Mesothelial cell of epicardium (in vitro differentiated cells): Measurements from ENCODE around the gene LOXL1. TPM values are rescaled to one million over a fixed set of nuclear protein-coding genes. Genes with fewer than 3 reads are reported as not detected.
A peak's percentile ranks its signal among the peaks of the same experiment; 100 is the strongest.

Experiments
- DNase-seq, 2 experiments: peaks; one replicate each; pipeline ENCODE4 v3.0.0; 2021; ENCODE audit warnings: low spot score in 2 of 2; ENCODE audit not compliant: unreplicated experiment in 2 of 2
- H3K27ac Mint-ChIP-seq: 2 replicates; pipeline ENCODE4 v1.8.0; 2021; ENCODE audit warnings: mixed read lengths
- H3K27me3 Mint-ChIP-seq: 2 replicates; pipeline ENCODE4 v1.8.0; 2021; ENCODE audit warnings: low read depth, mixed read lengths
- H3K36me3 Mint-ChIP-seq: 2 replicates; pipeline ENCODE4 v1.8.0; 2021; ENCODE audit warnings: mixed read lengths
- H3K4me1 Mint-ChIP-seq: 2 replicates; pipeline ENCODE4 v1.8.0; 2021; ENCODE audit warnings: mixed read lengths
- H3K4me3 Mint-ChIP-seq: 2 replicates; pipeline ENCODE4 v1.8.0; 2021; ENCODE audit warnings: mild to moderate bottlenecking, moderate library complexity, mixed read lengths
- H3K9me3 Mint-ChIP-seq: 2 replicates; pipeline ENCODE4 v1.8.0; 2021; ENCODE audit warnings: mixed read lengths
- CTCF ChIP-seq: fragments of 200-600 bp; sonication (generic); IDR thresholded peaks from one replicate; pipeline ENCODE4 v1.5.0; 2021; ENCODE audit warnings: antibody characterized with exemption; ENCODE audit not compliant: unreplicated experiment
- total RNA-seq: library from RNA; stranded (reverse); gene quantifications from 3 replicates; pipeline ENCODE4 v1.2.1, GENCODE V29; 2021

Gene LOXL1
- total RNA-seq, 1 donor from 2014 or later: 62.9 TPM

GRCh38 chr15:73979636-73980035, 53.4 kb downstream of the LOXL1 start:
- Mint-ChIP-seq H3K36me3 (peaks cover 5% of the 10 kb centered on the region), H3K27ac (no peak overlapping the region), H3K27me3 (peaks cover 17% of the 10 kb centered on the region), H3K9me3 (no peaks in the 10 kb centered on the region), H3K4me1 (peaks cover 32% of the 10 kb centered on the region), H3K4me3 (no peak overlapping the region)
- DNase-seq: no peak
- TF ChIP-seq CTCF: no peak

GRCh38 chr15:73981761-73982221, 55.5 kb downstream of the LOXL1 start:
- H3K4me3 Mint-ChIP-seq: peak overlapping the region; percentile 42
- H3K36me3 Mint-ChIP-seq: peaks cover 5% of the 10 kb centered on the region
- peak overlapping the region; percentile 96 for H3K27ac Mint-ChIP-seq
- DNase-seq: no peak
- peaks cover 6% of the 10 kb centered on the region for H3K27me3 Mint-ChIP-seq
- TF ChIP-seq CTCF: no peak
- no peaks in the 10 kb centered on the region for H3K9me3 Mint-ChIP-seq
- H3K4me1 Mint-ChIP-seq: peaks cover 28% of the 10 kb centered on the region

GRCh38 chr15:73982222-73982962, 56.1 kb downstream of the LOXL1 start:
- peaks cover 28% of the 10 kb centered on the region for H3K4me1 Mint-ChIP-seq
- peaks cover 6% of the 10 kb centered on the region for H3K27me3 Mint-ChIP-seq
- peak in 1 of 2 experiments; percentile 53 for DNase-seq
- peak overlapping the region; percentile 42 for H3K4me3 Mint-ChIP-seq
- TF ChIP-seq CTCF: no peak
- H3K27ac Mint-ChIP-seq: peak overlapping the region; percentile 96
- H3K36me3 Mint-ChIP-seq: peaks cover 5% of the 10 kb centered on the region
- no peaks in the 10 kb centered on the region for H3K9me3 Mint-ChIP-seq

GRCh38 chr15:73983211-73983727, 57.0 kb downstream of the LOXL1 start:
- no peaks in the 10 kb centered on the region for H3K9me3 Mint-ChIP-seq

GRCh38 chr15:73983773-73984172, 57.5 kb downstream of the LOXL1 start:
- no peak for TF ChIP-seq CTCF
- Mint-ChIP-seq H3K27ac (peak overlapping the region; percentile 28), H3K4me1 (peaks cover 28% of the 10 kb centered on the region), H3K9me3 (no peaks in the 10 kb centered on the region), H3K27me3 (no peaks in the 10 kb centered on the region), H3K36me3 (peaks cover 5% of the 10 kb centered on the region), H3K4me3 (no peak overlapping the region)
- no peak for DNase-seq

More at GRCh38 chr15:73983211-73983727, 57.0 kb downstream of the LOXL1 start:
- Mint-ChIP-seq H3K4me3 (no peak overlapping the region), H3K4me1 (peaks cover 28% of the 10 kb centered on the region), H3K27me3 (peaks cover 2% of the 10 kb centered on the region), H3K27ac (peak overlapping the region; percentile 96), H3K36me3 (peaks cover 5% of the 10 kb centered on the region)
- no peak for TF ChIP-seq CTCF
- DNase-seq: no peak
